Stimulated activated CD4-positive, alpha-beta T cell treated with anti-CD3 and anti-CD28 coated beads, Interleukin-4, amount 100 ng/mL, for 24 hours (primary cell): ENCODE measurements around the gene FAM181A.

Experiments
- DNase-seq: peaks from one replicate; pipeline ENCODE4 v3.0.0-alpha.2; 2020

FAM181A gene

GRCh38 chr14:93951635-93952540, 24.7 kb downstream of the FAM181A start:
- no peak for DNase-seq

GRCh38 chr14:93952829-93953228, 25.7 kb downstream of the FAM181A start:
- no peak for DNase-seq

- no peak for DNase-seq
Observed at GRCh38 chr14:93953263-93953662, 26.1 kb downstream of the FAM181A start.

- DNase-seq = no peak
Observed at GRCh38 chr14:93953739-93954515, 26.8 kb downstream of the FAM181A start.

GRCh38 chr14:93954516-93954830, 27.3 kb downstream of the FAM181A start:
- DNase-seq = no peak

GRCh38 chr14:93954900-93955849, 28.0 kb downstream of the FAM181A start:
- DNase-seq = peak; percentile 52

GRCh38 chr14:93955850-93956481, 28.8 kb downstream of the FAM181A start:
- no peak for DNase-seq

GRCh38 chr14:93956514-93957332, 29.6 kb downstream of the FAM181A start:
- no peak for DNase-seq

- DNase-seq = no peak
Observed at GRCh38 chr14:93957333-93957710, 30.2 kb downstream of the FAM181A start.

- no peak for DNase-seq
Observed at GRCh38 chr14:93957751-93958566, 30.8 kb downstream of the FAM181A start.

- no peak for DNase-seq
Observed at GRCh38 chr14:93958567-93959238, 31.6 kb downstream of the FAM181A start.

GRCh38 chr14:93959239-93960107, 32.3 kb downstream of the FAM181A start:
- peak; percentile 96 for DNase-seq

GRCh38 chr14:93960108-93960475, 32.9 kb downstream of the FAM181A start:
- peak; percentile 66 for DNase-seq

- DNase-seq = no peak
Observed at GRCh38 chr14:93960774-93961438, 33.8 kb downstream of the FAM181A start.

- no peak for DNase-seq
Observed at GRCh38 chr14:93961620-93962019, 34.5 kb downstream of the FAM181A start.

- peak; percentile 52 for DNase-seq
Observed at GRCh38 chr14:93962701-93963601, 35.8 kb downstream of the FAM181A start.

GRCh38 chr14:93963692-93964091, 36.5 kb downstream of the FAM181A start:
- no peak for DNase-seq
